ENCODE results near the gene EMSY. TPM values are rescaled to one million over a fixed set of nuclear protein-coding genes. Genes with fewer than 3 reads are reported as not detected.

EMSY gene
- total RNA-seq, 2 donors from 2014 or later: 24.3 to 39.4 TPM

GRCh38 chr11:76558473-76558872, 113.7 kb downstream of the EMSY start:
- WGBS: 83% methylated on average over 1 of the region's 1 CpG
- TF ChIP-seq POLR2AphosphoS5 (IDR thresholded peaks at IDR 0.05) (no peak), CTCF (IDR thresholded peaks at IDR 0.05) (no peak), POLR2A (IDR thresholded peaks at IDR 0.05) (no peak)
- H3K36me3 ChIP-seq: no peaks in the 10 kb centered on the region
- intact Hi-C loops (cut with DNase I): no loop called here
- no peak for DNase-seq (ENCODE audit: low spot score)
- H3K27me3 ChIP-seq (replicated peaks; ENCODE audit: insufficient read depth): no peaks in the 10 kb centered on the region
- no peaks in the 10 kb centered on the region for H3K4me1 ChIP-seq (replicated peaks)
- H3K9me3 ChIP-seq: no peaks in the 10 kb centered on the region
- no peak overlapping the region for H3K27ac ChIP-seq
- no peak overlapping the region for H3K4me3 ChIP-seq

GRCh38 chr11:76558891-76559290, 114.1 kb downstream of the EMSY start:
- intact Hi-C loops (cut with DNase I): no loop called here

GRCh38 chr11:76559346-76559745, 114.5 kb downstream of the EMSY start:
- intact Hi-C loops (cut with DNase I): no loop called here
- no peak overlapping the region for H3K27ac ChIP-seq
- no peak for DNase-seq (ENCODE audit: low spot score)
- no peaks in the 10 kb centered on the region for H3K4me1 ChIP-seq (replicated peaks)
- 66% methylated on average over 1 of the region's 1 CpG for WGBS
- H3K27me3 ChIP-seq (replicated peaks; ENCODE audit: insufficient read depth): no peaks in the 10 kb centered on the region
- H3K36me3 ChIP-seq: no peaks in the 10 kb centered on the region
- H3K9me3 ChIP-seq: no peaks in the 10 kb centered on the region
- no peak for TF ChIP-seq POLR2AphosphoS5 (IDR thresholded peaks at IDR 0.05)
- TF ChIP-seq POLR2A (IDR thresholded peaks at IDR 0.05): no peak
- no peak for TF ChIP-seq CTCF (IDR thresholded peaks at IDR 0.05)
- H3K4me3 ChIP-seq: no peak overlapping the region

More at GRCh38 chr11:76558891-76559290, 114.1 kb downstream of the EMSY start:
- DNase-seq (ENCODE audit: low spot score): no peak
- WGBS: 86% methylated on average over 1 of the region's 1 CpG
- no peaks in the 10 kb centered on the region for H3K27me3 ChIP-seq (replicated peaks; ENCODE audit: insufficient read depth)
- no peaks in the 10 kb centered on the region for H3K9me3 ChIP-seq
- H3K36me3 ChIP-seq: no peaks in the 10 kb centered on the region
- no peak for TF ChIP-seq POLR2A (IDR thresholded peaks at IDR 0.05)
- no peak for TF ChIP-seq POLR2AphosphoS5 (IDR thresholded peaks at IDR 0.05)
- TF ChIP-seq CTCF (IDR thresholded peaks at IDR 0.05): no peak
- H3K27ac ChIP-seq: no peak overlapping the region
- H3K4me3 ChIP-seq: no peak overlapping the region
- no peaks in the 10 kb centered on the region for H3K4me1 ChIP-seq (replicated peaks)

- Histone ChIP-seq H3K4me3 (no peak overlapping the region), H3K36me3 (no peaks in the 10 kb centered on the region), H3K9me3 (no peaks in the 10 kb centered on the region), H3K27ac (no peak overlapping the region), H3K27me3 (replicated peaks; ENCODE audit: insufficient read depth) (no peaks in the 10 kb centered on the region), H3K4me1 (replicated peaks) (no peaks in the 10 kb centered on the region)
- WGBS: 62% methylated on average over 5 of the region's 5 CpGs
- TF ChIP-seq POLR2AphosphoS5 (IDR thresholded peaks at IDR 0.05) (no peak), POLR2A (IDR thresholded peaks at IDR 0.05) (no peak), CTCF (IDR thresholded peaks at IDR 0.05) (no peak)
- intact Hi-C loops (cut with DNase I): no loop called here
- no peak for DNase-seq (ENCODE audit: low spot score)
Measured at GRCh38 chr11:76560219-76560618, 115.4 kb downstream of the EMSY start.

- H3K27me3 ChIP-seq (replicated peaks; ENCODE audit: insufficient read depth): no peaks in the 10 kb centered on the region
- intact Hi-C loops (cut with DNase I): no loop called here
- no peak for DNase-seq (ENCODE audit: low spot score)
- H3K36me3 ChIP-seq: no peaks in the 10 kb centered on the region
- TF ChIP-seq POLR2A (IDR thresholded peaks at IDR 0.05) (no peak), CTCF (IDR thresholded peaks at IDR 0.05) (no peak), POLR2AphosphoS5 (IDR thresholded peaks at IDR 0.05) (no peak)
- H3K27ac ChIP-seq: no peak overlapping the region
- H3K4me3 ChIP-seq: no peak overlapping the region
- H3K9me3 ChIP-seq: no peaks in the 10 kb centered on the region
- WGBS: 63% methylated on average over 8 of the region's 8 CpGs
- no peaks in the 10 kb centered on the region for H3K4me1 ChIP-seq (replicated peaks)
Measured at GRCh38 chr11:76561245-76561644, 116.4 kb downstream of the EMSY start.

Measured in prostate gland (tissue), 2 donors.